SK-N-SH treated with all-trans-retinoic acid at 6 μM for 48 hours (cell line): ENCODE data around the gene SERPINA12.

Source experiments
- ATAC-seq: fragments of 200-7000 bp; cut with Tn5 transposase; 3 replicates; pipeline ENCODE4 v1.9.1; 2020; ENCODE audit warnings: mild to moderate bottlenecking, moderate library complexity
- ARNTL ChIP-seq: fragments of 450-650 bp; formaldehyde crosslinking; IDR thresholded peaks from 2 replicates; pipeline ENCODE4 v1.5.0; 2020; ENCODE audit warnings: low read depth, mild to moderate bottlenecking, moderate library complexity, borderline replicate concordance
- BACH2 ChIP-seq: fragments of 250-450 bp; sonication (Bioruptor Pico); IDR thresholded peaks from 2 replicates; pipeline ENCODE4 v1.9.0; 2021; ENCODE audit warnings: mild to moderate bottlenecking, borderline replicate concordance
- ESRRG ChIP-seq: fragments of 250-450 bp; sonication (Bioruptor Pico); IDR thresholded peaks from 2 replicates; pipeline ENCODE4 v1.6.1; 2021; ENCODE audit warnings: mild to moderate bottlenecking
- GLIS3 ChIP-seq: fragments of 250-450 bp; sonication (Bioruptor Pico); IDR thresholded peaks from 2 replicates; pipeline ENCODE4 v1.5.0; 2020; ENCODE audit warnings: mild to moderate bottlenecking, moderate library complexity
- OSR1 ChIP-seq: fragments of 250-450 bp; sonication (Bioruptor Pico); IDR thresholded peaks from 2 replicates; pipeline ENCODE4 v1.8.0; 2022; ENCODE audit warnings: moderate library complexity, mild to moderate bottlenecking, inconsistent platforms
- PPARA ChIP-seq: fragments of 250-450 bp; sonication (Bioruptor Pico); IDR thresholded peaks from 2 replicates; pipeline ENCODE4 v1.5.0; 2020; ENCODE audit warnings: mild to moderate bottlenecking, borderline replicate concordance
- RARB ChIP-seq: fragments of 250-450 bp; sonication (Bioruptor Pico); IDR thresholded peaks from 2 replicates; pipeline ENCODE4 v1.8.0; 2021; ENCODE audit warnings: mild to moderate bottlenecking, moderate library complexity
- SNAI2 ChIP-seq: fragments of 250-450 bp; sonication (Bioruptor Pico); IDR thresholded peaks from 2 replicates; pipeline ENCODE4 v1.5.0; 2020; ENCODE audit warnings: mild to moderate bottlenecking, moderate library complexity
- TCF4 ChIP-seq: fragments of 250-450 bp; sonication (Bioruptor Pico); IDR thresholded peaks from 2 replicates; pipeline ENCODE4 v1.8.0; 2021; ENCODE audit warnings: mild to moderate bottlenecking, moderate library complexity, borderline replicate concordance
- TOX ChIP-seq: fragments of 250-450 bp; sonication (Bioruptor Pico); IDR thresholded peaks from 2 replicates; pipeline ENCODE4 v1.8.0; 2021; ENCODE audit warnings: mild to moderate bottlenecking, moderate library complexity, borderline replicate concordance
- ZC3H10 ChIP-seq: fragments of 250-450 bp; sonication (Bioruptor Pico); IDR thresholded peaks from 2 replicates; pipeline ENCODE4 v1.5.1; 2021; ENCODE audit warnings: mild to moderate bottlenecking, moderate library complexity
- ZFP30 ChIP-seq: fragments of 450-650 bp; formaldehyde crosslinking; IDR thresholded peaks from 2 replicates; pipeline ENCODE4 v1.5.0; 2022; ENCODE audit warnings: mild to moderate bottlenecking, moderate library complexity
- ZNF70 ChIP-seq: fragments of 450-650 bp; formaldehyde crosslinking; IDR thresholded peaks from 2 replicates; pipeline ENCODE4 v1.5.0; 2020; ENCODE audit warnings: mild to moderate bottlenecking, moderate library complexity
- ZNF8 ChIP-seq: fragments of 450-650 bp; formaldehyde crosslinking; IDR thresholded peaks from 2 replicates; pipeline ENCODE4 v1.5.0; 2020; ENCODE audit warnings: mild to moderate bottlenecking, moderate library complexity
- TF ChIP-seq, protein P1 (sequence below): fragments of 250-450 bp; sonication (Bioruptor Pico); IDR thresholded peaks from 2 replicates; pipeline ENCODE4 v1.8.0; 2020; ENCODE audit warnings: mild to moderate bottlenecking, moderate library complexity, borderline replicate concordance
- TF ChIP-seq, protein P2 (sequence below): fragments of 250-450 bp; sonication (Bioruptor Pico); IDR thresholded peaks from 2 replicates; pipeline ENCODE4 v1.5.0; 2020; ENCODE audit warnings: mild to moderate bottlenecking, moderate library complexity
- TF ChIP-seq, protein P3 (sequence below): fragments of 250-450 bp; sonication (Bioruptor Pico); IDR thresholded peaks from 2 replicates; pipeline ENCODE4 v1.8.0; 2021; ENCODE audit warnings: low read depth, mild to moderate bottlenecking, moderate library complexity, borderline replicate concordance
- TF ChIP-seq, protein P4 (sequence below): fragments of 250-450 bp; sonication (Bioruptor Pico); IDR thresholded peaks from 2 replicates; pipeline ENCODE4 v1.5.1; 2021; ENCODE audit warnings: mild to moderate bottlenecking, moderate library complexity
- TF ChIP-seq, protein P5 (sequence below): fragments of 250-450 bp; sonication (Bioruptor Pico); IDR thresholded peaks from 2 replicates; pipeline ENCODE4 v1.5.1; 2020; ENCODE audit warnings: low read depth, mild to moderate bottlenecking, moderate library complexity

The SERPINA12 gene, protein sequence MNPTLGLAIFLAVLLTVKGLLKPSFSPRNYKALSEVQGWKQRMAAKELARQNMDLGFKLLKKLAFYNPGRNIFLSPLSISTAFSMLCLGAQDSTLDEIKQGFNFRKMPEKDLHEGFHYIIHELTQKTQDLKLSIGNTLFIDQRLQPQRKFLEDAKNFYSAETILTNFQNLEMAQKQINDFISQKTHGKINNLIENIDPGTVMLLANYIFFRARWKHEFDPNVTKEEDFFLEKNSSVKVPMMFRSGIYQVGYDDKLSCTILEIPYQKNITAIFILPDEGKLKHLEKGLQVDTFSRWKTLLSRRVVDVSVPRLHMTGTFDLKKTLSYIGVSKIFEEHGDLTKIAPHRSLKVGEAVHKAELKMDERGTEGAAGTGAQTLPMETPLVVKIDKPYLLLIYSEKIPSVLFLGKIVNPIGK

DNA sequence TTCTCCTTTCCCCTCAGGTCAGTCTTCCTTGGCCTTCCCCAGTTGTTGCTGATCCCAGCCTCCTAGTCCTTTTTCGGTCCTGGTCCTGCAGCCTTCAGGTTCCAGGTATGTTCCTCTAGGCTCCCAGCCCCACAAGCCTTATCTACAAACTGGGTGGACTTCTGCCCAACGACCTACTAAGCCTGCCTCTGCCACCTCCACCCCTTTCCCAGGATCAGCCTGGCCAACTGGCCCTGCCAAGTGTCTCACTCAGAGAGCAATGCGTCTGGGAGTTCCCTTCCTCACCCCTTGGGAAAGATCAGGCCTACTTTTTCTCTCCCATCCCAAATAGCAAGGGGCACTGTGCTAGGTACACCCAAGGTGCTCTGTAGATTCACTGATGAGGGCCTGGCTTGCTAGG lies at the start of gene SERPINA12:
Gene SERPINA12 (minus strand): TSS at position 114 of the 400 bp plus-strand sequence. CDS start 11,072 bp downstream, outside the sequence.
- no peak for TF ChIP-seq ZFP30
- TF ChIP-seq, all 23 proteins: peak for 0
- no peak for ATAC-seq

DNA sequence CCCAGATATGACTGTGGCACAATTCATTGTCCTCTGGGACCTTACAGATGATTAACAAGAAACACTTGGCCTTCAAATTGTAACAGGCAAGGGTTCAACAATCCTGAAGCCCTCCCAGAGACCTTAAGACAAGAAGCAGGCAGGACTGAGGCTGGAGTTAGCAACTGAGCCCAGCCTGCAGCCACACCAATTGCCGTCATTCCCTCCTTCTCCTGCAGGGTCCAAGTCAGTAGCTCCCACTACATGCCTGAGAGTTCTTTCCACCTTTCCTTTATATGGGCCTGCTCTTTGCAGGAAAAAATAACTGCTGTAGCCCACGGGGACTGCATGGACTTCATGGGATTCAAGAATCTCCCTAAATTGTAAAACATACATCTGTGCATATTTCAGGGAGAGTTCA lies 49.6 kb upstream of the SERPINA12 start:
- no peak for ATAC-seq
- no peak for TF ChIP-seq TCF4
- TF ChIP-seq PPARA (CRISPR knock-in tag): no peak
- TF ChIP-seq ZFP30: no peak
- TF ChIP-seq, protein P1, sequence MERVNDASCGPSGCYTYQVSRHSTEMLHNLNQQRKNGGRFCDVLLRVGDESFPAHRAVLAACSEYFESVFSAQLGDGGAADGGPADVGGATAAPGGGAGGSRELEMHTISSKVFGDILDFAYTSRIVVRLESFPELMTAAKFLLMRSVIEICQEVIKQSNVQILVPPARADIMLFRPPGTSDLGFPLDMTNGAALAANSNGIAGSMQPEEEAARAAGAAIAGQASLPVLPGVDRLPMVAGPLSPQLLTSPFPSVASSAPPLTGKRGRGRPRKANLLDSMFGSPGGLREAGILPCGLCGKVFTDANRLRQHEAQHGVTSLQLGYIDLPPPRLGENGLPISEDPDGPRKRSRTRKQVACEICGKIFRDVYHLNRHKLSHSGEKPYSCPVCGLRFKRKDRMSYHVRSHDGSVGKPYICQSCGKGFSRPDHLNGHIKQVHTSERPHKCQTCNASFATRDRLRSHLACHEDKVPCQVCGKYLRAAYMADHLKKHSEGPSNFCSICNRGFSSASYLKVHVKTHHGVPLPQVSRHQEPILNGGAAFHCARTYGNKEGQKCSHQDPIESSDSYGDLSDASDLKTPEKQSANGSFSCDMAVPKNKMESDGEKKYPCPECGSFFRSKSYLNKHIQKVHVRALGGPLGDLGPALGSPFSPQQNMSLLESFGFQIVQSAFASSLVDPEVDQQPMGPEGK (CRISPR knock-in tag): no peak
- TF ChIP-seq ESRRG (CRISPR knock-in tag): no peak
- no peak for TF ChIP-seq RARB
- no peak for TF ChIP-seq GLIS3 (CRISPR knock-in tag)
- TF ChIP-seq, protein P2, sequence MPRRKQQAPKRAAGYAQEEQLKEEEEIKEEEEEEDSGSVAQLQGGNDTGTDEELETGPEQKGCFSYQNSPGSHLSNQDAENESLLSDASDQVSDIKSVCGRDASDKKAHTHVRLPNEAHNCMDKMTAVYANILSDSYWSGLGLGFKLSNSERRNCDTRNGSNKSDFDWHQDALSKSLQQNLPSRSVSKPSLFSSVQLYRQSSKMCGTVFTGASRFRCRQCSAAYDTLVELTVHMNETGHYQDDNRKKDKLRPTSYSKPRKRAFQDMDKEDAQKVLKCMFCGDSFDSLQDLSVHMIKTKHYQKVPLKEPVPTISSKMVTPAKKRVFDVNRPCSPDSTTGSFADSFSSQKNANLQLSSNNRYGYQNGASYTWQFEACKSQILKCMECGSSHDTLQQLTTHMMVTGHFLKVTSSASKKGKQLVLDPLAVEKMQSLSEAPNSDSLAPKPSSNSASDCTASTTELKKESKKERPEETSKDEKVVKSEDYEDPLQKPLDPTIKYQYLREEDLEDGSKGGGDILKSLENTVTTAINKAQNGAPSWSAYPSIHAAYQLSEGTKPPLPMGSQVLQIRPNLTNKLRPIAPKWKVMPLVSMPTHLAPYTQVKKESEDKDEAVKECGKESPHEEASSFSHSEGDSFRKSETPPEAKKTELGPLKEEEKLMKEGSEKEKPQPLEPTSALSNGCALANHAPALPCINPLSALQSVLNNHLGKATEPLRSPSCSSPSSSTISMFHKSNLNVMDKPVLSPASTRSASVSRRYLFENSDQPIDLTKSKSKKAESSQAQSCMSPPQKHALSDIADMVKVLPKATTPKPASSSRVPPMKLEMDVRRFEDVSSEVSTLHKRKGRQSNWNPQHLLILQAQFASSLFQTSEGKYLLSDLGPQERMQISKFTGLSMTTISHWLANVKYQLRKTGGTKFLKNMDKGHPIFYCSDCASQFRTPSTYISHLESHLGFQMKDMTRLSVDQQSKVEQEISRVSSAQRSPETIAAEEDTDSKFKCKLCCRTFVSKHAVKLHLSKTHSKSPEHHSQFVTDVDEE (CRISPR knock-in tag): no peak
- no peak for TF ChIP-seq OSR1
- no peak for TF ChIP-seq ZNF70 (CRISPR knock-in tag)
- TF ChIP-seq SNAI2 (CRISPR knock-in tag): no peak
- TF ChIP-seq ARNTL (CRISPR knock-in tag): no peak
- TF ChIP-seq, protein P3, sequence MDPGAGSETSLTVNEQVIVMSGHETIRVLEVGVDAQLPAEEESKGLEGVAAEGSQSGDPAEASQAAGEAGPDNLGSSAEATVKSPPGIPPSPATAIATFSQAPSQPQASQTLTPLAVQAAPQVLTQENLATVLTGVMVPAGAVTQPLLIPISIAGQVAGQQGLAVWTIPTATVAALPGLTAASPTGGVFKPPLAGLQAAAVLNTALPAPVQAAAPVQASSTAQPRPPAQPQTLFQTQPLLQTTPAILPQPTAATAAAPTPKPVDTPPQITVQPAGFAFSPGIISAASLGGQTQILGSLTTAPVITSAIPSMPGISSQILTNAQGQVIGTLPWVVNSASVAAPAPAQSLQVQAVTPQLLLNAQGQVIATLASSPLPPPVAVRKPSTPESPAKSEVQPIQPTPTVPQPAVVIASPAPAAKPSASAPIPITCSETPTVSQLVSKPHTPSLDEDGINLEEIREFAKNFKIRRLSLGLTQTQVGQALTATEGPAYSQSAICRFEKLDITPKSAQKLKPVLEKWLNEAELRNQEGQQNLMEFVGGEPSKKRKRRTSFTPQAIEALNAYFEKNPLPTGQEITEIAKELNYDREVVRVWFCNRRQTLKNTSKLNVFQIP (CRISPR knock-in tag): no peak
- no peak for TF ChIP-seq ZC3H10 (CRISPR knock-in tag)
- TF ChIP-seq, protein P4, sequence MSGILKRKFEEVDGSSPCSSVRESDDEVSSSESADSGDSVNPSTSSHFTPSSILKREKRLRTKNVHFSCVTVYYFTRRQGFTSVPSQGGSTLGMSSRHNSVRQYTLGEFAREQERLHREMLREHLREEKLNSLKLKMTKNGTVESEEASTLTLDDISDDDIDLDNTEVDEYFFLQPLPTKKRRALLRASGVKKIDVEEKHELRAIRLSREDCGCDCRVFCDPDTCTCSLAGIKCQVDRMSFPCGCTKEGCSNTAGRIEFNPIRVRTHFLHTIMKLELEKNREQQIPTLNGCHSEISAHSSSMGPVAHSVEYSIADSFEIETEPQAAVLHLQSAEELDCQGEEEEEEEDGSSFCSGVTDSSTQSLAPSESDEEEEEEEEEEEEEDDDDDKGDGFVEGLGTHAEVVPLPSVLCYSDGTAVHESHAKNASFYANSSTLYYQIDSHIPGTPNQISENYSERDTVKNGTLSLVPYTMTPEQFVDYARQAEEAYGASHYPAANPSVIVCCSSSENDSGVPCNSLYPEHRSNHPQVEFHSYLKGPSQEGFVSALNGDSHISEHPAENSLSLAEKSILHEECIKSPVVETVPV (CRISPR knock-in tag): no peak
- TF ChIP-seq, protein P5, sequence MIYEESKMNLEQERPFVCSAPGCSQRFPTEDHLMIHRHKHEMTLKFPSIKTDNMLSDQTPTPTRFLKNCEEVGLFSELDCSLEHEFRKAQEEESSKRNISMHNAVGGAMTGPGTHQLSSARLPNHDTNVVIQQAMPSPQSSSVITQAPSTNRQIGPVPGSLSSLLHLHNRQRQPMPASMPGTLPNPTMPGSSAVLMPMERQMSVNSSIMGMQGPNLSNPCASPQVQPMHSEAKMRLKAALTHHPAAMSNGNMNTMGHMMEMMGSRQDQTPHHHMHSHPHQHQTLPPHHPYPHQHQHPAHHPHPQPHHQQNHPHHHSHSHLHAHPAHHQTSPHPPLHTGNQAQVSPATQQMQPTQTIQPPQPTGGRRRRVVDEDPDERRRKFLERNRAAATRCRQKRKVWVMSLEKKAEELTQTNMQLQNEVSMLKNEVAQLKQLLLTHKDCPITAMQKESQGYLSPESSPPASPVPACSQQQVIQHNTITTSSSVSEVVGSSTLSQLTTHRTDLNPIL: no peak
- TF ChIP-seq, all 23 proteins: peak for 0

DNA sequence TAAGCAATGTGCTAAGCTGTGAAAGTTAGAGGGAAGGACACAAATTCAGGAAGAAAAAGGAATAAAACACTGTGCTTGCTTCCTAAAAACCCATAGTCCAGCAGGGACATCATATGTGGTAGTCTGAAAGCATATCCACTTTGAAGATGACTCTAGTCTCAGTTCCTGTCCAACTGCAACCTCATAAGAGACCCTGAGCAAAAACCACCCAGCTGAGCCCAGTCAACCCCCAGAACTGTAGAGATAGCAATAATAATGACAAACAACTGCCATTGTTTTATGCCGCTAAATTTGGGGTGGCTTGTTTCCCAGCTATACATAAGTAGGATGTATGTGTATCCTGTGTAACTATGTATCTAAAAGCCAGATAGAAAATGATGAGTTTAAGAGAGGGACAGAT lies 48.1 kb upstream of the SERPINA12 start:
- no peak for ATAC-seq
- TF ChIP-seq TOX (CRISPR knock-in tag) (no peak), PPARA (CRISPR knock-in tag) (no peak), BACH2 (CRISPR knock-in tag) (no peak), SNAI2 (CRISPR knock-in tag) (no peak), ZC3H10 (CRISPR knock-in tag) (no peak), ZNF8 (CRISPR knock-in tag) (no peak), RARB (no peak), ESRRG (CRISPR knock-in tag) (no peak)
- TF ChIP-seq, protein P5: no peak
- TF ChIP-seq, protein P3 (CRISPR knock-in tag): no peak
